ENCODE data around the gene PTRH1.

GRCh38 chr9:127744398-127745110, 29.1 kb upstream of the PTRH1 start:
- no peak for TF ChIP-seq CTCF (conservative IDR thresholded peaks at IDR 0.05)
- TF ChIP-seq EZH2 (IDR thresholded peaks at IDR 0.05; ENCODE audit: low read depth) = no peak
